NB4 (cell line): ENCODE measurements around the gene LTBP1.

Source experiments
- POLR2A ChIP-seq: IDR thresholded peaks from 2 replicates; pipeline ENCODE4 v1.6.1; 2011; ENCODE audit warnings: mild to moderate bottlenecking; ENCODE audit not compliant: insufficient read length; ENCODE audit errors: extremely low read depth
- TF ChIP-seq, protein P1 (sequence below): IDR thresholded peaks from one replicate; pipeline ENCODE4 v1.5.1; 2012; ENCODE audit warnings: low read depth, low read length
- TF ChIP-seq, protein P2 (sequence below): IDR thresholded peaks from 2 replicates; pipeline ENCODE4 v1.6.1; 2011; ENCODE audit warnings: low read depth, low read length

DNA sequence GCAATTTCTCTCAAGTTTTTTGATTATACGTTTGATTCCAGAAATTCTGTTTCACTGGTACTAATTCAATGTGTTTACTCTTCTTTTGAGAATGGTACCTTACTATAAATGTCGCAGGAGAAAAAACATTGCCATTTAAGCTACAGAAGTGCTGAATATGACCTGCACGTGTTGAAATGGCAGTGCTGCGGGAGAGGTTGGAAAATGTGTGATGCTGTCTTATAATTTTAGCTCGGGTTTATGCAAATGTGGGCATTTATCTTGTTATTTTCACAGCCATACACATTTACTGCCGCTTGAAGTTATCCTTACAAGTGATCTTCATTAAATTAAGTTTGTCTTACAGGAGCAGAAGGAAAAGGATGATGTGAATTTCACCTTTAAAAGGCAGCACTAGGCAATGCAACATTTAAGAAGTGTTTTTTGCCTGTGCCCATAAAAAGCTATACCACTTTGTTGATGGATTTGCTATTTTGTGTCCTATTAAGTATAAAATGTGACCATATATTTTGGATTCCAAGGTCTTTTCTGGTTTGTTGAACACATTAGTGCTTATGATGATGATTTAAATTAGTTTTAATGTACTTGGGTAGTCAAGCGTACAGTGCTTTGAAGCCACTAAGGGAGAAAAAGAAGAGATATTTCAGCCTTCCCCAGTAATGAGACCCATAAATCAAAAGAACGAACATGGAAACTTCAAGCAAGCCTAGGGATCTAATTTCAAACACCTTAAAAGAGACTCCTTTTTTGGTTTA lies 112.1 kb downstream of the LTBP1 start:
- TF ChIP-seq, protein P1, sequence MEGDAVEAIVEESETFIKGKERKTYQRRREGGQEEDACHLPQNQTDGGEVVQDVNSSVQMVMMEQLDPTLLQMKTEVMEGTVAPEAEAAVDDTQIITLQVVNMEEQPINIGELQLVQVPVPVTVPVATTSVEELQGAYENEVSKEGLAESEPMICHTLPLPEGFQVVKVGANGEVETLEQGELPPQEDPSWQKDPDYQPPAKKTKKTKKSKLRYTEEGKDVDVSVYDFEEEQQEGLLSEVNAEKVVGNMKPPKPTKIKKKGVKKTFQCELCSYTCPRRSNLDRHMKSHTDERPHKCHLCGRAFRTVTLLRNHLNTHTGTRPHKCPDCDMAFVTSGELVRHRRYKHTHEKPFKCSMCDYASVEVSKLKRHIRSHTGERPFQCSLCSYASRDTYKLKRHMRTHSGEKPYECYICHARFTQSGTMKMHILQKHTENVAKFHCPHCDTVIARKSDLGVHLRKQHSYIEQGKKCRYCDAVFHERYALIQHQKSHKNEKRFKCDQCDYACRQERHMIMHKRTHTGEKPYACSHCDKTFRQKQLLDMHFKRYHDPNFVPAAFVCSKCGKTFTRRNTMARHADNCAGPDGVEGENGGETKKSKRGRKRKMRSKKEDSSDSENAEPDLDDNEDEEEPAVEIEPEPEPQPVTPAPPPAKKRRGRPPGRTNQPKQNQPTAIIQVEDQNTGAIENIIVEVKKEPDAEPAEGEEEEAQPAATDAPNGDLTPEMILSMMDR = no peak
- TF ChIP-seq, protein P2, sequence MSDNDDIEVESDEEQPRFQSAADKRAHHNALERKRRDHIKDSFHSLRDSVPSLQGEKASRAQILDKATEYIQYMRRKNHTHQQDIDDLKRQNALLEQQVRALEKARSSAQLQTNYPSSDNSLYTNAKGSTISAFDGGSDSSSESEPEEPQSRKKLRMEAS = no peak
- TF ChIP-seq POLR2A = no peak
